ENCODE measurements around the gene TEN1. TPM values are rescaled to one million over a fixed set of nuclear protein-coding genes. Genes with fewer than 3 reads are reported as not detected.

TEN1 gene
- total RNA-seq, 1 experiment from 2014 or later = 58.3 TPM

- H3K9me3 ChIP-seq (ENCODE audit: low read length) = no peaks in the 10 kb centered on the region
- peak; percentile 93 for DNase-seq
- intact Hi-C loops (cut with micrococcal nuclease) = loop anchor here (1.0 kb wide), 1 partner anchor 100 kb away; no protein-coding TSS in a partner anchor
- H3K27me3 ChIP-seq (ENCODE audit: low read length) = no peaks in the 10 kb centered on the region
- H3K4me1 ChIP-seq (ENCODE audit: insufficient read depth, low read length) = no peaks in the 10 kb centered on the region
- CTCF ChIA-PET = interaction anchor here (0.6 to 1.4 kb wide), 4 partner anchors 9 to 150 kb away, joined by 4 to 12 read pairs (median 8); partner anchors contain the start of genes MRPL38 and WBP2
- TF ChIP-seq CTCF (conservative IDR thresholded peaks at IDR 0.05; ENCODE audit: low read depth, low read length) (peak; percentile 97), EZH2phosphoT487 (IDR thresholded peaks at IDR 0.05; ENCODE audit: borderline replicate concordance, low read length) (no peak), EZH2 (IDR thresholded peaks at IDR 0.05; ENCODE audit: low read length, unreplicated experiment) (no peak)
- BruUV-seq (replicated peaks) = no TSS peak
- no peaks in the 10 kb centered on the region for H3K79me2 ChIP-seq (ENCODE audit: low read length)
- no peaks in the 10 kb centered on the region for H3K9me2 ChIP-seq (replicated peaks; ENCODE audit: low read length)
- POLR2A ChIA-PET (ENCODE audit: unreplicated experiment) = interaction anchor here (0.5 kb wide), 1 partner anchor 67 kb away, joined by 9 read pairs; the partner anchor contains the start of gene SRP68
- H2AFZ ChIP-seq (ENCODE audit: low read length) = no peak overlapping the region
- H4K20me1 ChIP-seq (ENCODE audit: low read length) = no peaks in the 10 kb centered on the region
- H3K9ac ChIP-seq (ENCODE audit: low read length) = no peak overlapping the region
- no peaks in the 10 kb centered on the region for H3F3A ChIP-seq (ENCODE audit: low read length, unreplicated experiment)
- H3K4me3 ChIP-seq (ENCODE audit: low read length) = no peak overlapping the region
- H3K27ac ChIP-seq (ENCODE audit: low read length) = no peak overlapping the region
- peak; percentile 76 for ATAC-seq
- H3K36me3 ChIP-seq (ENCODE audit: low read depth, low read length) = peaks cover 15% of the 10 kb centered on the region; the same call in 1 of the 2 replicates
- no peak overlapping the region for H3K4me2 ChIP-seq (ENCODE audit: low read length)
Observed at GRCh38 chr17:76005263-76006149, 26.5 kb downstream of the TEN1 start.

- H3K4me1 ChIP-seq (ENCODE audit: insufficient read depth, low read length) = no peaks in the 10 kb centered on the region
- no peak overlapping the region for H2AFZ ChIP-seq (ENCODE audit: low read length)
- no peaks in the 10 kb centered on the region for H3K9me3 ChIP-seq (ENCODE audit: low read length)
- no peaks in the 10 kb centered on the region for H3K79me2 ChIP-seq (ENCODE audit: low read length)
- BruUV-seq (replicated peaks) = no TSS peak
- POLR2A ChIA-PET (ENCODE audit: unreplicated experiment) = interaction anchor here (0.6 kb wide), 1 partner anchor 912 kb away, joined by 5 read pairs; no protein-coding TSS in a partner anchor
- H3K36me3 ChIP-seq (ENCODE audit: low read depth, low read length) = peaks cover 24% of the 10 kb centered on the region; the same call in 1 of the 2 replicates
- CTCF ChIA-PET = no interaction called here
- H3K4me3 ChIP-seq (ENCODE audit: low read length) = no peak overlapping the region
- H3K27me3 ChIP-seq (ENCODE audit: low read length) = no peaks in the 10 kb centered on the region
- no peaks in the 10 kb centered on the region for H3F3A ChIP-seq (ENCODE audit: low read length, unreplicated experiment)
- H4K20me1 ChIP-seq (ENCODE audit: low read length) = no peaks in the 10 kb centered on the region
- no peak overlapping the region for H3K4me2 ChIP-seq (ENCODE audit: low read length)
- ATAC-seq (no peak), DNase-seq (peak; percentile 1)
- no peak overlapping the region for H3K27ac ChIP-seq (ENCODE audit: low read length)
- H3K9ac ChIP-seq (ENCODE audit: low read length) = no peak overlapping the region
- H3K9me2 ChIP-seq (replicated peaks; ENCODE audit: low read length) = no peaks in the 10 kb centered on the region
- TF ChIP-seq EZH2 (IDR thresholded peaks at IDR 0.05; ENCODE audit: low read length, unreplicated experiment) = no peak
- no peak for TF ChIP-seq CTCF (conservative IDR thresholded peaks at IDR 0.05; ENCODE audit: low read depth, low read length)
- no peak for TF ChIP-seq EZH2phosphoT487 (IDR thresholded peaks at IDR 0.05; ENCODE audit: borderline replicate concordance, low read length)
- intact Hi-C loops (cut with micrococcal nuclease) = no loop called here
Observed at GRCh38 chr17:76007131-76007849, 28.2 kb downstream of the TEN1 start.
